Central memory CD8-positive, alpha-beta T cell (primary cell): ENCODE measurements around the gene RSAD1.
A peak's percentile ranks its signal among the peaks of the same experiment; 100 is the strongest.

Experiments used
- ATAC-seq: fragments of 150-1000 bp; cut with Tn5 transposase; replicated peaks from 2 replicates; pipeline ENCODE4 v1.10.0; 2022; ENCODE audit warnings: mild to moderate bottlenecking, moderate FRiP score, moderate number of reproducible peaks; ENCODE audit not compliant: poor library complexity, severe bottlenecking; ENCODE audit errors: extremely low read depth
- DNase-seq, 2 donors: peaks; one replicate each; pipeline ENCODE4 v3.0.0; 2021; ENCODE audit warnings: low spot score in 2 of 2
- H3K27ac Mint-ChIP-seq: one replicate; pipeline ENCODE4 v1.8.0; 2022; ENCODE audit warnings: low read depth, mild to moderate bottlenecking, moderate library complexity, mixed read lengths
- H3K27me3 Mint-ChIP-seq: one replicate; pipeline ENCODE4 v1.8.0; 2022; ENCODE audit warnings: mixed read lengths
- H3K36me3 Mint-ChIP-seq: one replicate; pipeline ENCODE4 v1.8.0; 2022; ENCODE audit warnings: mild to moderate bottlenecking, moderate library complexity, mixed read lengths; ENCODE audit not compliant: insufficient read depth
- H3K4me1 Mint-ChIP-seq: one replicate; pipeline ENCODE4 v1.8.0; 2022; ENCODE audit warnings: mixed read lengths
- H3K4me3 Mint-ChIP-seq: one replicate; pipeline ENCODE4 v1.8.0; 2022; ENCODE audit warnings: mild to moderate bottlenecking, moderate library complexity, mixed read lengths
- H3K9me3 Mint-ChIP-seq: one replicate; pipeline ENCODE4 v1.8.0; 2022; ENCODE audit warnings: mixed read lengths

RSAD1 gene

GRCh38 chr17:50478391-50479381 lies at the start of gene RSAD1:
TSS of gene RSAD1 (plus strand) at chr17:50478860. CDS start at chr17:50478885, 25 bp downstream.
- peaks cover 21% of the 10 kb centered on the region for H3K4me1 Mint-ChIP-seq
- DNase-seq (peak; percentile 64 to 68), ATAC-seq (peak; percentile 92)
- peak within 1 kb of the TSS; percentile 75 for H3K4me3 Mint-ChIP-seq
- H3K36me3 Mint-ChIP-seq, result peaks cover 9% of the 10 kb centered on the region
- no peaks in the 10 kb centered on the region for H3K27me3 Mint-ChIP-seq
- H3K27ac Mint-ChIP-seq, result peak within 1 kb of the TSS; percentile 93
- no peaks in the 10 kb centered on the region for H3K9me3 Mint-ChIP-seq

DNA sequence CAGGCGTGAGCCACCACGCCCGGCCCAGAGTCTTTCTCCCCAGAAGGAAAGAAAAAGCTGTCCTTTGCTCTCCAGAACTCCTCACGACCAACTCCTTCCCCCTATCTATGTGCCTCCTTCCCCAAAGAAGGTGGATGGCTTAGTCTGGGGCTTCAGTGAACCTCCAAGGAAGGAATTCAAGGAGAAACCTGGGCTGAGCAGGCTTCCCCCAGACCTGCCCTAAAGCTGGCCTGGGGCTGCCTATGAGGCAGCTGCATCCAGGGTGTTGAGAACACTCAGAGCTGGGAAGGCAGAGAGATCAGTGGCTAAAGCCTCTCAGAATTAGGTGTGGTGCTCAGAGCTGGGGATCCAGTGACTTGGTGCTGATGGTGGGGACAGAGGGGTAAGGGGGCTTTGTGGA lies 48.9 kb upstream of the RSAD1 start:
- Mint-ChIP-seq H3K4me3 (no peak overlapping the region), H3K27me3 (no peaks in the 10 kb centered on the region), H3K36me3 (peaks cover 5% of the 10 kb centered on the region), H3K9me3 (no peaks in the 10 kb centered on the region), H3K27ac (no peak overlapping the region), H3K4me1 (peaks cover 30% of the 10 kb centered on the region)
- ATAC-seq (no peak), DNase-seq (no peak)

- Mint-ChIP-seq H3K9me3 (no peaks in the 10 kb centered on the region), H3K36me3 (peaks cover 8% of the 10 kb centered on the region), H3K27me3 (no peaks in the 10 kb centered on the region), H3K27ac (no peak overlapping the region), H3K4me1 (peaks cover 21% of the 10 kb centered on the region), H3K4me3 (no peak overlapping the region)
- ATAC-seq (no peak), DNase-seq (no peak)
These were observed 47.6 kb upstream of the RSAD1 start for GRCh38 chr17:50430821-50431618.

DNA sequence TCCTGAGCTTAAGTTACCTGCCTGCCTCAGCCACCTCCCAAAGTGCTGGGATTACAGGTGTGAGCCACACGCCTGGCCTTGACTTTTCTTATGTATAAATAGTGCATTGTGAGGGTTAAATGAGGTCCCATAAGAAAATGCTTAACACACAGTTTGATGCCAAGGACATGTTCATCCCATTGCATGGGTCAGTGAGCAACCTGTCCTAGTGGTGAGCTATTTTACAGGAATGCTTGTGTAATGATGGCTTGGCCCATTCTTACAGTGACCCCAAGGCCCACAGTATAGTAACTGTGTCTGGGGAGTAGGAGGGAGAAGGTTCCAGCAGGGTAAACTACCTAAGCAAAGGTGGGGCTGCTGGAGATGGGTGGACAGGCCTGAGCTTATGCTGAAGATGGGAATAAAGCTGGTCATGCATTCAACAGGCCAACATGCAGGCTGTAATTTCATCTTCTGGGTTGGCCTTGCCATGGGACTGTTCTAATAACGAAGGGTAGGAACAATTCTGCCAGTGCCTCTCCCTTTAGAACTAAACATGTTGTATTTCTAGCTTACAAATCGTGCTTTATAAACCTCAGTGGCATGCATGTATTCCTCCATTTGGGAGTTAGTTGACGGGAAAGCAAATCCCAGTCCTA lies 46.4 kb upstream of the RSAD1 start:
- Mint-ChIP-seq H3K4me3 (no peak overlapping the region), H3K4me1 (peaks cover 12% of the 10 kb centered on the region), H3K36me3 (peaks cover 8% of the 10 kb centered on the region), H3K27me3 (no peaks in the 10 kb centered on the region), H3K27ac (no peak overlapping the region), H3K9me3 (no peaks in the 10 kb centered on the region)
- DNase-seq (no peak), ATAC-seq (no peak)

GRCh38 chr17:50437409-50437808 lies 41.3 kb upstream of the RSAD1 start:
- DNase-seq, result no peak
- peaks cover under 1% of the 10 kb centered on the region for H3K4me1 Mint-ChIP-seq
- peaks cover 4% of the 10 kb centered on the region for H3K36me3 Mint-ChIP-seq
- H3K4me3 Mint-ChIP-seq, result no peak overlapping the region
- no peak for ATAC-seq
- no peak overlapping the region for H3K27ac Mint-ChIP-seq
- no peaks in the 10 kb centered on the region for H3K9me3 Mint-ChIP-seq
- no peaks in the 10 kb centered on the region for H3K27me3 Mint-ChIP-seq

DNA sequence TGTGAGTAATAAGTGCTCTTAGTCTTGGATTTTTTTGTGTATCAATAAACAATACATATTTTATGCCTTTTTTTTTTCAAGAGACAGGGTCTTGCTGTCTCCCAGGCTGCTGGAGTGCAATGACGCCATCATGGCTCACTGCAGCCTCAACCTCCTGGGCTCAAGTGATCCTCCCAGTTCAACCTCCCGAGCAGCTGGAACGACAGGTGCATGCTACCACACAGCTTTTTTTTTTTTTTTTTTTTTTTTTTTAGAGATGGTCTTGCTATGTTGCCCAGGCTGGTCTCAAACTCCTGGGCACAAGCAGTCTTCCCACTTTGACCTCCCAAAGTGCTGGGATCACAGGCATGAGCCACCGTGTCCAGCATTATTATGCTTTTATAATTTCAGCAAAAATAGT lies 39.7 kb upstream of the RSAD1 start:
- DNase-seq (no peak), ATAC-seq (no peak)
- H3K9me3 Mint-ChIP-seq, result no peaks in the 10 kb centered on the region
- H3K4me3 Mint-ChIP-seq, result no peak overlapping the region
- no peaks in the 10 kb centered on the region for H3K27me3 Mint-ChIP-seq
- no peaks in the 10 kb centered on the region for H3K4me1 Mint-ChIP-seq
- no peak overlapping the region for H3K27ac Mint-ChIP-seq
- peaks cover 3% of the 10 kb centered on the region for H3K36me3 Mint-ChIP-seq

DNA sequence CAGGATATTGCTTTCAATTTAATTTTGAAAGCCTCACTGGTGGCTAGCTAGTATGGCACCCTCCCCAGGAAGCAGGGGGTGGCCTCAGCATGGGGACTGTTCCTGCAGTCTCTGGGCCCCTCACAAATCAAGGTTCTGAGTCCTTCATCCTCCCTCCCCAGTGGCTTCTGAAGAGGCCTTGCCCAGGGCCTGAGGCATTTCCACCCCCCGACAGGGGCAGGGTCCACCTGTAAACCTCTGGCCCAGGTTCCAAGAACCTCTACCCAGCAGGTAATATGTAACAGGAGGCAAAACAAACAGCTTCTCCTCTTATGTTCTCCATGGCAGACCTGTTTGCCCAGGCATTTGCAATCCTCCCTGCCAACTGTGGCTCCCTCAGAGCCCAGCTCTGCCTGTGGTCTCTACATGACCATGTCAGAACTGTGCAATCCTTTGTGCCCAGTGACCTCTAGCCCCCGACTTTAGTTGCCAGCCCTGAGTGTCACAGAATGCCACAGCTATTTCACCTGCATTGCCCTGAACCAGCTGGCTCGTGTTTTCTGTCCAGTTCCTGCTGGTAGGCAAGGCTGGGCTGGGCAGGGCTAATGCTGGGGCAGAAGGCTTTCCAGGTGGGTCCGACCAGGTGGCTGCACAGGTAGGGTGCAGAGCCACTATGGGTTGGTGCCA lies 38.4 kb upstream of the RSAD1 start:
- H3K36me3 Mint-ChIP-seq, result no peaks in the 10 kb centered on the region
- ATAC-seq (no peak), DNase-seq (no peak)
- no peak overlapping the region for H3K27ac Mint-ChIP-seq
- H3K4me3 Mint-ChIP-seq, result no peak overlapping the region
- H3K4me1 Mint-ChIP-seq, result no peaks in the 10 kb centered on the region
- no peaks in the 10 kb centered on the region for H3K9me3 Mint-ChIP-seq
- no peaks in the 10 kb centered on the region for H3K27me3 Mint-ChIP-seq

- DNase-seq (no peak), ATAC-seq (no peak)
- Mint-ChIP-seq H3K27ac (no peak overlapping the region), H3K9me3 (no peaks in the 10 kb centered on the region), H3K27me3 (no peaks in the 10 kb centered on the region), H3K4me1 (no peaks in the 10 kb centered on the region), H3K36me3 (no peaks in the 10 kb centered on the region), H3K4me3 (no peak overlapping the region)
These were observed 37.5 kb upstream of the RSAD1 start for GRCh38 chr17:50440838-50441829.

- Mint-ChIP-seq H3K4me3 (no peak overlapping the region), H3K9me3 (no peaks in the 10 kb centered on the region), H3K27me3 (no peaks in the 10 kb centered on the region), H3K27ac (no peak overlapping the region), H3K4me1 (no peaks in the 10 kb centered on the region), H3K36me3 (no peaks in the 10 kb centered on the region)
- ATAC-seq, result no peak
- no peak for DNase-seq
These were observed 35.1 kb upstream of the RSAD1 start for GRCh38 chr17:50443505-50443974.

- H3K4me3 Mint-ChIP-seq, result no peak overlapping the region
- ATAC-seq, result no peak
- H3K4me1 Mint-ChIP-seq, result no peaks in the 10 kb centered on the region
- H3K36me3 Mint-ChIP-seq, result no peaks in the 10 kb centered on the region
- H3K9me3 Mint-ChIP-seq, result no peaks in the 10 kb centered on the region
- no peaks in the 10 kb centered on the region for H3K27me3 Mint-ChIP-seq
- no peak for DNase-seq
- H3K27ac Mint-ChIP-seq, result no peak overlapping the region
These were observed 33.6 kb upstream of the RSAD1 start for GRCh38 chr17:50444841-50445715.
